ENCODE measurements around the gene HM13. TPM values are rescaled to one million over a fixed set of nuclear protein-coding genes. Genes with fewer than 3 reads are reported as not detected.

Gene HM13
- total and polyA plus RNA-seq, 2 donors (not counting 3 experiments of a cell fraction or from before 2014, with no cell fraction given), result 211 to 218 TPM

GRCh38 chr20:31551163-31552081 is 37.2 kb downstream of the HM13 start:
- H3K9ac ChIP-seq (replicated peaks; ENCODE audit: extremely low read depth, insufficient read depth, low read length), result no peak overlapping the region
- H3K4me2 ChIP-seq (ENCODE audit: insufficient read depth, low read length), result no peak overlapping the region
- ChIA-PET CTCF (interaction anchor here (2.1 to 30.9 kb wide), 2 partner anchors 9 to 57 kb away, joined by 9 to 1817 read pairs; partner anchors contain the start of gene ID1), POLR2A (no interaction called here)
- intact Hi-C loops (cut with micrococcal nuclease) (no loop called here), dilution Hi-C loops (cut with MboI; ENCODE audit: extremely low pct_ligation_motif_present, low sequenced_read_pairs) (no loop called here)
- no peak overlapping the region for H3K27ac ChIP-seq (ENCODE audit: insufficient read depth, low read depth, low read length)
- no peaks in the 10 kb centered on the region for H4K20me1 ChIP-seq (replicated peaks; ENCODE audit: control insufficient read depth, extremely low read depth, insufficient read depth, low read length)
- TF ChIP-seq JUN (IDR thresholded peaks at IDR 0.05; ENCODE audit: borderline replicate concordance, insufficient read depth, insufficient read length, low read depth), result no peak
- no peak for TF ChIP-seq CTCF (IDR thresholded peaks at IDR 0.05; ENCODE audit: extremely low read depth in 1 of 2, insufficient read depth in 1 of 2, low read depth in 1 of 2, low read length in 2 of 2)
- TF ChIP-seq MYC (IDR thresholded peaks at IDR 0.05; ENCODE audit: low read depth, low read length), result no peak
- no peak for TF ChIP-seq FOS (IDR thresholded peaks at IDR 0.05; ENCODE audit: borderline replicate concordance, insufficient read depth, low read length)
- no peak for TF ChIP-seq EZH2 (IDR thresholded peaks at IDR 0.05; ENCODE audit: borderline replicate concordance, low read depth, low read length, severe bottlenecking)
- TF ChIP-seq POLR2AphosphoS5 (IDR thresholded peaks at IDR 0.05; ENCODE audit: insufficient read depth, low read depth, low read length), result no peak
- TF ChIP-seq POLR2A (IDR thresholded peaks at IDR 0.05; ENCODE audit: low read depth, low read length), result no peak
- no peak for TF ChIP-seq GATA2 (IDR thresholded peaks at IDR 0.05; ENCODE audit: insufficient read depth, insufficient read length, low read depth, low read length)
- no peak for TF ChIP-seq MAX (IDR thresholded peaks at IDR 0.05; ENCODE audit: insufficient read depth, insufficient read length)
- H3K9me3 ChIP-seq (replicated peaks; ENCODE audit: control insufficient read depth, insufficient read depth, low read length), result no peaks in the 10 kb centered on the region
- H3K27me3 ChIP-seq (ENCODE audit: control insufficient read depth in 2 of 2, insufficient read depth in 2 of 2, low read length in 2 of 2), result no peaks in the 10 kb centered on the region
- H3K36me3 ChIP-seq (ENCODE audit: control insufficient read depth in 2 of 2, extremely low read depth in 1 of 2, insufficient read depth in 2 of 2, low read length in 2 of 2), result peaks cover 29 to 44% of the 10 kb centered on the region in 2 experiments
- no peaks in the 10 kb centered on the region for H3K9me1 ChIP-seq (replicated peaks; ENCODE audit: control insufficient read depth, extremely low read depth, insufficient read depth, low read length)
- peaks cover 17% of the 10 kb centered on the region for H3K79me2 ChIP-seq (ENCODE audit: control insufficient read depth, insufficient read depth, low read length)
- no TSS peak for BruUV-seq (replicated peaks)
- DNase-seq (ENCODE audit: low read depth, low spot score) (no peak), FAIRE-seq (no peak)
- H3K4me3 ChIP-seq (replicated peaks in 1 of 3; ENCODE audit: insufficient read depth in 1 of 3, low read depth in 1 of 3, low read length in 3 of 3), result no peak overlapping the region
- no peak overlapping the region for H2AFZ ChIP-seq (ENCODE audit: low read depth, low read length)
- H3K4me1 ChIP-seq (ENCODE audit: control insufficient read depth, extremely low read depth, insufficient read depth, low read length), result peaks cover 14% of the 10 kb centered on the region

Data from endothelial cell of umbilical vein (primary cell).